ENCODE results near the gene MRPS33. TPM values are rescaled to one million over a fixed set of nuclear protein-coding genes. Genes with fewer than 3 reads are reported as not detected.
"Not testable (repeated sequence)": the region's sequence is repeated elsewhere in the genome, so short reads cannot be mapped to it uniquely, and the experiment has no call there.

The MRPS33 gene
- 45.3 TPM for polyA plus RNA-seq (2013, experiment 1 of 2)
- 47.8 TPM for polyA plus RNA-seq (2013, experiment 2 of 2)

DNA sequence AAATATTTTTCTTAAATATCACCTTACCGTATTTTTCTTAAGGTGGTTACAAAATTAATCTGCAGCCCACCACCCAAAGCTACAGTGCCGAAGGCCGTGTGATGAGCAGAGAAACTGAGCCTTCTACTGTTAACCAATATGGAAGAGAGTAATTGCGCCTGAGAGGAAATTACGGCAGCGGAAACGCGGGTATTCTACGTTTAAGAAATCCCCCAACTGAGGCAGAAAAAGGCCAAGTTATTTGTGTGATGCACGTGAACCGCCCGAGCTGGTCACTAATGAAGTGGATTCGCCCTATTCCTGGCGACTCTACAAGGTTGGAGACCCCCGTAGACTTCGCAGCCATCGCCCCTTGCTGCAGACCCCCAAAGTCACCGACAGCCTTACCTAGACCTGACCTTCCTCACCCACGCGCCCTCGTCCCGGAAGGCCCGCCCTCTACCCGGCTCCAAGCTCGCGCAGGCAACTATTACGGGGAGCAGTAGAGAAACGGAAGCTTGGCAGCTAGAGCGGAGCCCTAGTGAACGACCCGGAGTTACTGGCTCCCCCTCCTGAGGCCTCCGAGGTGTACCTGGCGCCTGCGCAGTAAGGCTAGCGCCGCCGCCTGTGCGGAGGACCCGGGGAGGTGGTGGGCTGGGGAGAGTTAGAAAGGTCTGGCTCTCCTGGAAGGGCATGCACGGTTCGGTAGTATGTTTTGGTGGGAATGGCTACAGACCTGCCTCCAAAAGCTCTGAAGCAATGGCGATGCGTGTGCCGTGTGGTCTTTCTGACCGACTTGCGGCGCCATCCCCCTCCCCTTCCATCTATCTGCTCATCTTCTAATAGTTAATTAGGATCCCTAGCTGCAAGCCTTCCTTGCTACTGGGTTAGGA lies at the start of gene MRPS33:
MRPS33 (minus strand) TSS at position 429 of the 872 bp plus-strand sequence. CDS start 4,319 bp downstream, outside the sequence.
- H3K4me1 ChIP-seq (ENCODE audit: insufficient read depth, low read length): peaks cover 7% of the 10 kb centered on the region
- WGBS: under 1% methylated on average over 47 of the region's 47 CpGs
- peaks cover 3% of the 10 kb centered on the region; the same call in 1 of the 2 replicates for H3K9me3 ChIP-seq (ENCODE audit: insufficient read depth, low read depth, low read length)
- peaks cover 3% of the 10 kb centered on the region; the same call in 1 of the 2 replicates for H3K27me3 ChIP-seq (ENCODE audit: insufficient read depth, low read length)
- peak within 1 kb of the TSS; percentile 69 for H3K27ac ChIP-seq (ENCODE audit: low read depth, low read length)
- peak within 1 kb of the TSS; percentile 86 for H3K9ac ChIP-seq (ENCODE audit: low read depth, low read length)
- H3K4me3 ChIP-seq (ENCODE audit: low read length): peak within 1 kb of the TSS; percentile 79
- H3K36me3 ChIP-seq (ENCODE audit: insufficient read depth, low read length): peaks cover 10% of the 10 kb centered on the region

DNA sequence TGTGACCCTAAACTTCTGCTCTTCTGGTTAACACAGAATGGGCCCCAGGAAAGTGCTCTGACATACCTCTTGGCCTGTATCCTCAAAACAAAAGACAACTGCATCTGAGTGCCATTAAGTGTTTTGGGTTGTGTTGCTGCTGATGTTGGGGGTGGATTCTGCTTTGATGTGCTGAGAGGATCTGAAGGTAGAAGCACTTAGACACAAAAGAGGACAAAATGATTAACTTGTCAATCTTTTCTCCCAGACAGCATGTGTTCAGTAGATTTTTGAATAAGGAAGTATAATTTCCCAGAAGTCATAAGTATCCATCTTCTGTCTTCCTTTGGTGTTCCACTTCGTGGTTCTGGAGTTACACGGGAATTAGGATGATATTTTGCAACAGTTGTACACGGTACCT lies 43.0 kb upstream of the MRPS33 start:
- Histone ChIP-seq H3K4me1 (ENCODE audit: insufficient read depth, low read length) (no peaks in the 10 kb centered on the region), H3K27me3 (ENCODE audit: insufficient read depth, low read length) (no peaks in the 10 kb centered on the region), H3K27ac (ENCODE audit: low read depth, low read length) (no peak overlapping the region), H3K36me3 (ENCODE audit: insufficient read depth, low read length) (no peaks in the 10 kb centered on the region), H3K9ac (ENCODE audit: low read depth, low read length) (no peak overlapping the region), H3K9me3 (ENCODE audit: insufficient read depth, low read depth, low read length) (no peaks in the 10 kb centered on the region), H3K4me3 (ENCODE audit: low read length) (no peak overlapping the region)
- 94% methylated on average over 3 of the region's 3 CpGs for WGBS

DNA sequence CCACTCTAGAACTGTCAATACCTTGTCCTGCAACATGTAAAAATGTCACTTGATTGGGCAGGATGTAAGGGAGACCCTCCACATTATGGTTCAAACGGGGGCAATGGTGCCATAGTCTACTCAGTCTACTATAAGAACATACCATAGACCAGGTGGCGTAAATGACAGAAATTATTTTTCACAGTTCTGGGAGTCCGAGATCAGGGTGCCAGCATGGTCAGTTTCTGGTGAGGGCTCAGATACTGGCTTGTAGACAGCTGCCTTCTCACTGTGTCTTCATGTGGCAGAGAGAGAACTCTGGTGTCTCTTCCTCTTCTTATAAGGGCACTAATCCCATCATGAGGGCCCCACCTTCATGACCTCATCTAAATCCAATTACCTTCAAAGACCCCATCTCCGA lies 40.4 kb upstream of the MRPS33 start:
- H3K27ac ChIP-seq (ENCODE audit: low read depth, low read length): no peak overlapping the region
- no peaks in the 10 kb centered on the region for H3K9me3 ChIP-seq (ENCODE audit: insufficient read depth, low read depth, low read length)
- 94% methylated on average over 3 of the region's 4 CpGs for WGBS
- no peaks in the 10 kb centered on the region for H3K27me3 ChIP-seq (ENCODE audit: insufficient read depth, low read length)
- H3K9ac ChIP-seq (ENCODE audit: low read depth, low read length): no peak overlapping the region
- no peaks in the 10 kb centered on the region for H3K4me1 ChIP-seq (ENCODE audit: insufficient read depth, low read length)
- H3K4me3 ChIP-seq (ENCODE audit: low read length): no peak overlapping the region
- H3K36me3 ChIP-seq (ENCODE audit: insufficient read depth, low read length): no peaks in the 10 kb centered on the region

DNA sequence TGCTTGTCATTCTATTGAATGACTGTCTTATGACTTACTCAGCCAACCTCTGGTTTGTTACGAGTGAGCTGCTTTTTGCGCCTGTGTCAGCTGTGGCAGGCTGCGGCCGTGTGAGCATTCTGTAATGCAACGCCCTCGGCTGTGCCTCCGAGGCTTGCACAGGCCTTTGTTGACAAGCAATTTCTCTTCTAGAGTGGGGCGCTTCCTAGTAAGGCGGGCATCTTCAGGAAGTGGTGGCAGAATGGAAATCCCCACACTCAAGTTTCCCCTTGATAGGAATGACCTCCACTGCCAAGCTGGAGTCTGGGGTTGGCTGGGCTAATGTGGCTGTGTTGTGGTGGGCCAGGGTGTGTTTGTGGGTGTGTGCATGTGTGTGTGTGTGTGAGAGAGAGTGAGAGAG lies 38.9 kb upstream of the MRPS33 start:
- WGBS: 87% methylated on average over 9 of the region's 9 CpGs
- no peak overlapping the region for H3K27ac ChIP-seq (ENCODE audit: low read depth, low read length)
- no peak overlapping the region for H3K9ac ChIP-seq (ENCODE audit: low read depth, low read length)
- H3K9me3 ChIP-seq (ENCODE audit: insufficient read depth, low read depth, low read length): no peaks in the 10 kb centered on the region
- H3K4me1 ChIP-seq (ENCODE audit: insufficient read depth, low read length): no peaks in the 10 kb centered on the region
- no peaks in the 10 kb centered on the region for H3K36me3 ChIP-seq (ENCODE audit: insufficient read depth, low read length)
- H3K27me3 ChIP-seq (ENCODE audit: insufficient read depth, low read length): no peaks in the 10 kb centered on the region
- H3K4me3 ChIP-seq (ENCODE audit: low read length): no peak overlapping the region

DNA sequence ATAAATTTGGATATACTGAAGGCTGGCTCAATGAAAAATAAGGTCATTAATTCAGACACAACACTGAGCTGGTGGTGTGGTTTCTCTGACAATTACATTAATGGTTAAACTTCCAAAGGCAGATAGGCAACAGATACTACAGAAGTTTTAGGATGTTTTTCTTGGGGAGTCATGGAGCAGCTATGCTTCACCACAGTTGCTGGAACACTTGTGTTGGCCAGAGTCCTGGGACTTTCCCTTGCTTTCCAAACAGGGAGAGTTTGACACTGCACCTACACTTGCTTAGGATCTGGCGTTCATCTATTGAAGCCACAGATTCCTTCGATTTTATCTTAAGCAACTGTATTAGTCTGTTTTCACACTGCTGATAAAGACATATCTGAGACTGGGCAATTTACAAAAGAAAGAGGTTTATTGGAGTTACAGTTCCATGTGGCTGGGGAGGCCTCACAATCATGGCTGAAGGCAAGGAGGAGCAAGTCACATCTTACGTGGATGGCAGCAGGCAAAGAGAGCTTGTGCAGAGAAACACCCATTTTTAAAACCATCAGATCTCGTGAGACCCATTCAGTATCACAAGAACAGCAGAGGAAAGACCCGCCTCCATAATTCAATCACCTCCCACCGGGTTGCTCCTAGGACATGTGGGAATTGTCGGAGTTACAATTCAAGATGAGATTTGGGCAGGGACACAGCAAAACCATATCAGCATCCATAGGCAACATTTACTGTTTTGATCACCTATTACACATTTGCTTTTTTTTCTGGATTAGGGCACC lies 31.3 kb upstream of the MRPS33 start:
- Histone ChIP-seq H3K9me3 (ENCODE audit: insufficient read depth, low read depth, low read length) (no peaks in the 10 kb centered on the region), H3K27ac (ENCODE audit: low read depth, low read length) (no peak overlapping the region), H3K4me1 (ENCODE audit: insufficient read depth, low read length) (no peaks in the 10 kb centered on the region), H3K27me3 (ENCODE audit: insufficient read depth, low read length) (no peaks in the 10 kb centered on the region), H3K4me3 (ENCODE audit: low read length) (no peak overlapping the region), H3K36me3 (ENCODE audit: insufficient read depth, low read length) (no peaks in the 10 kb centered on the region), H3K9ac (ENCODE audit: low read depth, low read length) (no peak overlapping the region)
- 97% methylated on average over 7 of the region's 7 CpGs for WGBS

DNA sequence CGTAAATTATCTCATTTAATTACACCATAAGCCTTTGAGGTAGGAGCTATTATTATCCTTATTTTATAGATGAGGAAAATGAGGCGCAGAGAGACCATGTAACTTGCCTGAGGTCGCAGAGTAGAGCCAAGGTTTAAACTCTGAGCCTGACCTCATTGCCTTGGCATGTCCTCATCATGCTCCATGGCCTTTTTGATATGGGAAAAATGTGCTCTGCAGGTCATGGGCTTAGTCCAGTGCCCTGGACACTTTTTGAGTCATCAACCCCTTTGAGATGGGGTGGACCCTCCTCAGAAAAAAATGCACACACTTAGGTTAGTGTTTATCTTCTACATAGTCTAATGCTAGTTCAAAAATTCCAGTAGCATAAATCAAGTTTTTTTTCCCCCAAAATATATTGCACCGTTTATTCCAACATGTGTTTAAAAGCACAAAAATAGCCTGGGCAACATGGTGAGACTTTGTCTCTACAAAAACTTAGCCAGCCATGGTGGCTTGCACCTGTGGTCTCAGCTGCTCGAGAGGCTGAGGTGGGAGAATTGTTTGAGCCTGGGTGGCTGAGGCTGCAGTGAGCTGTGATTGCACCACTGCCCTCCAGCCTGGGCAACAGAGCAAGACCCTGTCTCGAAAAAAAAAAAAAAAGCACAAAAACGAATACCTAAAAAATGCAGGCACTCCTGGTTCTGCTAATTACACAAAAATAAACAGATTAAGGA lies 30.5 kb upstream of the MRPS33 start:
- Histone ChIP-seq H3K27ac (ENCODE audit: low read depth, low read length) (no peak overlapping the region), H3K4me1 (ENCODE audit: insufficient read depth, low read length) (no peaks in the 10 kb centered on the region), H3K36me3 (ENCODE audit: insufficient read depth, low read length) (no peaks in the 10 kb centered on the region)

DNA sequence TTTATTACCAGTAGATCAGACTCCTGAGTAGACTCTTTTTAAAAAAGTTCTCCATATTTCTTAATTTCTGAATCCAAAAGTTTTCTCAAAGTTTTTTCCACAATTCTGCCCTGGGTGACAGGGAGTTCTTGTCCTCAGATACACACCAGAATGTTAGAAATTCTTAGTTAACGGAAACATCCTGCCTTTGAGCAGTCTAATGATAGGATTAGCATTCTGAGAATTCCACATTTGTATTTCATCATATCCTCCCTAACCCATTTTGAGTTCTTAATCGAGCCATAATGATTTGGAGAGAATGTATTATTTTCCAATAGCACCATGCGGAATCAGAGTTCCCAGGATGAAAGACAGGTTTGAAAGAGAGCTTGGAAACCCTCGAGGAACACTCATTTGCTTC lies 28.9 kb upstream of the MRPS33 start:
- WGBS: 87% methylated on average over 4 of the region's 4 CpGs
- no peaks in the 10 kb centered on the region for H3K36me3 ChIP-seq (ENCODE audit: insufficient read depth, low read length)

More for the DNA sequence above, 30.5 kb upstream of the MRPS33 start:
- 49% methylated on average over 5 of the region's 7 CpGs for WGBS
- no peaks in the 10 kb centered on the region for H3K27me3 ChIP-seq (ENCODE audit: insufficient read depth, low read length)
- H3K9ac ChIP-seq (ENCODE audit: low read depth, low read length): no peak overlapping the region
- no peaks in the 10 kb centered on the region for H3K9me3 ChIP-seq (ENCODE audit: insufficient read depth, low read depth, low read length)
- no peak overlapping the region for H3K4me3 ChIP-seq (ENCODE audit: low read length)

DNA sequence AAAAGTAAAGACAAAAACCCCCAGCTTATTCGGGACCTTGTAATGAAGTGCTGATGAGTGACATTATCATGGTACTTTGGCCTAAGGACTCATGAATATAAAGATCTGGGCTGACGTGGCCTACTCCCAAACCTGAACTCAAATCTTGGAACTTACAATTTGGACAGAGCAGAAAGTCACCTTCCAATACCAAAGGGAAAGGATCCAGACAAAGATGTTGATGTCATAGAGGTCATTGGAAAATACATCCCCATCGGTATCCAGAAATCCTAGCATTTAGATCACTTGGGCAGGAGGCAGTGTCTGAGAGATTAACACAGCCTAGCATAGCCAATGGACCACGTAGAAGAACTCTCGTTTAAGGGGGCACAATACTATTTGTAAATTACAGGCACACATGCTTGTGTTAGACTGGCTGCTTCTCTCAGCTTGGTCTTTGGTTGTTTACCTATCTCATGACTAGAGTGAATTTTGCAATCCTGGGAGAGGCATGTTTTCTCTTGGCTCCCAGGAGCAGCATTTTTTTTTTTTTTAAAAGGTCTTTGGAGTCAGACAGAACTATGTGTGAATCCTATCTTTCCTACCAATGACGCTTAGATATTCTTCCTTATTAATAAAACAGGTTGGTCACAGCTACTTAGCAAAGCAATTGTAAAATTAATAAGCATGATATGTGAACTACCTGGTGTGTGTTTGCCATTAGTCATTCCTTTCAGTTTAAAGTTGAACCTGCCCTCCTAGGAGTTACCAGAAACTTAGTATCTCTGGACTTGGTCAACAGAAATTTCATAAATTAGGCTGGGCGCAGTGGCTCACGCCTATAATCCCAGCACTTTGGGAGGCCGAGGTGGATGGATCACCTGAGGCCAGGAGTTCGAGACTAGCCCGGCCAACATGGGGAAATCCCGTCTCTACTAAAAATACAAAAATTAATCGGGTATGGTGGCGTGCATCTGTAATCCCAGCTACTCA lies 27.8 kb upstream of the MRPS33 start:
- no peak overlapping the region for H3K9ac ChIP-seq (ENCODE audit: low read depth, low read length)
- WGBS: 92% methylated on average over 13 of the region's 14 CpGs
- H3K4me1 ChIP-seq (ENCODE audit: insufficient read depth, low read length): no peaks in the 10 kb centered on the region
- no peaks in the 10 kb centered on the region for H3K9me3 ChIP-seq (ENCODE audit: insufficient read depth, low read depth, low read length)
- no peak overlapping the region for H3K27ac ChIP-seq (ENCODE audit: low read depth, low read length)
- H3K4me3 ChIP-seq (ENCODE audit: low read length): no peak overlapping the region
- no peaks in the 10 kb centered on the region for H3K27me3 ChIP-seq (ENCODE audit: insufficient read depth, low read length)
- no peaks in the 10 kb centered on the region for H3K36me3 ChIP-seq (ENCODE audit: insufficient read depth, low read length)

More for the DNA sequence above, 28.9 kb upstream of the MRPS33 start:
- H3K4me3 ChIP-seq (ENCODE audit: low read length): no peak overlapping the region
- H3K9ac ChIP-seq (ENCODE audit: low read depth, low read length): no peak overlapping the region
- no peaks in the 10 kb centered on the region for H3K27me3 ChIP-seq (ENCODE audit: insufficient read depth, low read length)
- no peak overlapping the region for H3K27ac ChIP-seq (ENCODE audit: low read depth, low read length)
- no peaks in the 10 kb centered on the region for H3K9me3 ChIP-seq (ENCODE audit: insufficient read depth, low read depth, low read length)
- no peaks in the 10 kb centered on the region for H3K4me1 ChIP-seq (ENCODE audit: insufficient read depth, low read length)

DNA sequence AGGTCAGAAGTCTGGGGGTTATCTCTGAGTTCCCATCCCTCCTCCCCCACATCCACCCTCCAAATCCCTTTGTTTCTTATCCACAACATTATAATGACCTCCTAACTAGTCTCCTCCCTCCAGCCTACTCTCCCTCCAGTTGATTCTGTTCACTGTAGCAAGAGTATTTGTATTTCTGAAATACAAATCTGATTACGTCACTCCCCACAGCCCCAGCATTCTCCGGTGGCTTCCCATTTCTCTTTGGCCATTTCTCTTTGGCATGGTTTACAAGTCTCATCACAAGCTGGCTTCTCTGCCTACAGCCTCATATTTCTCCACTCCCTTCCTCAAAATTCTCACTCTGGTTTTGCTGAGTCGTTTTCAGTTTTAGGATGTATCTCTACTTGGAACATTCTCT lies 24.6 kb upstream of the MRPS33 start:
- Histone ChIP-seq H3K9ac (ENCODE audit: low read depth, low read length) (no peak overlapping the region), H3K27ac (ENCODE audit: low read depth, low read length) (no peak overlapping the region), H3K4me3 (ENCODE audit: low read length) (no peak overlapping the region), H3K4me1 (ENCODE audit: insufficient read depth, low read length) (no peaks in the 10 kb centered on the region), H3K9me3 (ENCODE audit: insufficient read depth, low read depth, low read length) (no peaks in the 10 kb centered on the region), H3K36me3 (ENCODE audit: insufficient read depth, low read length) (no peaks in the 10 kb centered on the region), H3K27me3 (ENCODE audit: insufficient read depth, low read length) (no peaks in the 10 kb centered on the region)
- 92% methylated on average over 3 of the region's 3 CpGs for WGBS

DNA sequence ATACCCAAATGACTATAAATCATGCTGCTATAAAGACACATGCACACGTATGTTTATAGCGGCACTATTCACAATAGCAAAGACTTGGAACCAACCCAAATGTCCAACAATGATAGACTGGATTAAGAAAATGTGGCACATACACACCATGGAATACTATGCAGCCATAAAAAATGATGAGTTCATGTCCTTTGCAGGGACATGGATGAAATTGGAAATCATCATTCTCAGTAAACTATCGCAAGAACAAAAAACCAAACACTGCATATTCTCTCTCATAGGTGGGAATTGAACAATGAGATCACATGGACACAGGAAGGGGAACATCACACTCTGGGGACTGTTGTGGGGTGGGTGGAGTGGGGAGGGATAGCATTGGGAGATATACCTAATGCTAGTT lies 23.3 kb upstream of the MRPS33 start:
- 100% methylated on average over 2 of the region's 3 CpGs for WGBS
- not testable (repeated sequence) for H3K4me1 ChIP-seq (ENCODE audit: insufficient read depth, low read length); H3K27me3 ChIP-seq (ENCODE audit: insufficient read depth, low read length); H3K36me3 ChIP-seq (ENCODE audit: insufficient read depth, low read length); H3K9me3 ChIP-seq (ENCODE audit: insufficient read depth, low read depth, low read length); H3K27ac ChIP-seq (ENCODE audit: low read depth, low read length); H3K9ac ChIP-seq (ENCODE audit: low read depth, low read length); H3K4me3 ChIP-seq (ENCODE audit: low read length)

Measured in HUES64 (cell line).